IPS-11a (cell line): Measurements from ENCODE around the gene CRTC1.

Experiments used
- H3K4me3 ChIP-seq: one replicate; pipeline ENCODE4 v1.5.1; 2013; ENCODE audit warnings: low read depth, low read length, control low read depth

The CRTC1 gene

GRCh38 chr19:18780631-18781030 lies 97.2 kb downstream of the CRTC1 start:
- no peak overlapping the region for H3K4me3 ChIP-seq

GRCh38 chr19:18781047-18781600 lies 97.6 kb downstream of the CRTC1 start:
- H3K4me3 ChIP-seq = no peak overlapping the region

GRCh38 chr19:18781885-18782527 lies 98.5 kb downstream of the CRTC1 start:
- no peak overlapping the region for H3K4me3 ChIP-seq

GRCh38 chr19:18782559-18783225 lies 99.2 kb downstream of the CRTC1 start:
- no peak overlapping the region for H3K4me3 ChIP-seq

- no peak overlapping the region for H3K4me3 ChIP-seq
These were observed 100.7 kb downstream of the CRTC1 start for GRCh38 chr19:18783958-18784785.

GRCh38 chr19:18784786-18785120 lies 101.3 kb downstream of the CRTC1 start:
- H3K4me3 ChIP-seq = no peak overlapping the region

GRCh38 chr19:18785179-18786124 lies 102.0 kb downstream of the CRTC1 start:
- no peak overlapping the region for H3K4me3 ChIP-seq

- peak overlapping the region; percentile 41 for H3K4me3 ChIP-seq
These were observed 105.3 kb downstream of the CRTC1 start for GRCh38 chr19:18788529-18789421.

GRCh38 chr19:18789422-18789869 lies 106.0 kb downstream of the CRTC1 start:
- H3K4me3 ChIP-seq = peak overlapping the region; percentile 6

- H3K4me3 ChIP-seq = peak overlapping the region; percentile 30
These were observed 106.5 kb downstream of the CRTC1 start for GRCh38 chr19:18789883-18790565.

- H3K4me3 ChIP-seq = peak within 1 kb of the TSS; percentile 13
These were observed 107.3 kb downstream of the CRTC1 start, which contains the start of gene COMP for GRCh38 chr19:18790566-18791314. TSS of gene COMP (minus strand) at chr19:18791305. CDS start at chr19:18791269, 36 bp downstream.

- H3K4me3 ChIP-seq = no peak overlapping the region
These were observed 107.8 kb downstream of the CRTC1 start for GRCh38 chr19:18791315-18791678.

GRCh38 chr19:18792661-18793060 lies 109.2 kb downstream of the CRTC1 start:
- no peak overlapping the region for H3K4me3 ChIP-seq

- no peak overlapping the region for H3K4me3 ChIP-seq
These were observed 109.9 kb downstream of the CRTC1 start for GRCh38 chr19:18793144-18794028.

GRCh38 chr19:18794029-18794313 lies 110.5 kb downstream of the CRTC1 start:
- H3K4me3 ChIP-seq = no peak overlapping the region

- no peak overlapping the region for H3K4me3 ChIP-seq
These were observed 111.2 kb downstream of the CRTC1 start for GRCh38 chr19:18794692-18795091.

- no peak overlapping the region for H3K4me3 ChIP-seq
These were observed 112.1 kb downstream of the CRTC1 start for GRCh38 chr19:18795540-18795939.
